Muscle of back (tissue), 11 donors: ENCODE results near the gene IL25. TPM values are rescaled to one million over a fixed set of nuclear protein-coding genes. Genes with fewer than 3 reads are reported as not detected.
"Not testable (repeated sequence)": the region's sequence is repeated elsewhere in the genome, so short reads cannot be mapped to it uniquely, and the experiment has no call there.

Source experiments
- DNase-seq, 3 donors: peaks; one replicate each; pipeline versions ENCODE4 v3.0.0 to v3.0.0-alpha.2; 2013
- polyA plus RNA-seq, 10 donors: library from polyadenylated mRNA; unstranded; fragments of 120-200 nt; gene quantifications; one replicate each; pipeline ENCODE4 v1.2.1, GENCODE V29; 2013; ENCODE audit not compliant: insufficient read length in 10 of 10

Gene IL25
- polyA plus RNA-seq, 10 donors, result not detected

DNA sequence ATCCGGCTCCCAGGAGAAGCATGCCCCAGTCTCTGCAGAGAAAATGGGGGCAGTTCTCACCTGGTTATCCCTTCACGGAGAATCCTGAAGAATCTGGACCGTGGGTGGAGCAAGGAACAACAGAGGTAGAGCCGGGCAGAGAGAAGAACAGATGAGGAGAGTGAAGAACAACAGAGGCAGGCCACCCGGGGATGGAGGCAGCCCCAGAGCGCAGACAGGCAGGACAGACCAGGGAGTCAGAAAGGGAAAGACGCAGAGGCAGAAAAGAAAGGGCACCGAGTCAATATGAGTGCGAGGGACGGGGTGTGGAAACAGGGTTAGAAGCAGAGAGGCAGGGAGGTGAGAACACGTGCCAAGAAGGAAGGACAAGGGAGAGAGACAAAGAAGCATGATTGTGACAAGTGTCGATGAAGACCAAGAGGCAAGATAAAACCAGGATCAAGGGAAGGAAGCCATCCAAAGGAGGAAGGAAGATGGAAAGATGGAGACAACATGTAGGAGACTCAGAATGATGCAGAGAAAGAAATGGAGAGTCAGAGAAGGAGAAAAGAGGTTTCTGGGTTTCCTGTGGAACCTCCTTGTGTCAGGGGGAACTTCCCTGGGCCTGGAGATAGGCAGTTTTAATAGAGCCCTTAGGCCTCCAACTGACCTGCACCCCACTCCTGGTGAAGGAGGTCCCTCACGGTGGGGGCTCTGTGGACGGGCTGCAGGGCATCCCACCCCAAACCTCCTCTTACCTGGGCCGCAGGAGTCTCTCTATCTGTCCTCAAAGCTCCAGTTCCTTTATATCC lies 35.1 kb downstream of the IL25 start, which contains the start of gene MYH6:
TSS of gene MYH6 (minus strand) at position 758 of the 791 bp plus-strand sequence. CDS start 1,050 bp downstream, outside the sequence.
- DNase-seq, result no peak

GRCh38 chr14:23408307-23408630 lies 35.7 kb downstream of the IL25 start:
- no peak for DNase-seq

DNA sequence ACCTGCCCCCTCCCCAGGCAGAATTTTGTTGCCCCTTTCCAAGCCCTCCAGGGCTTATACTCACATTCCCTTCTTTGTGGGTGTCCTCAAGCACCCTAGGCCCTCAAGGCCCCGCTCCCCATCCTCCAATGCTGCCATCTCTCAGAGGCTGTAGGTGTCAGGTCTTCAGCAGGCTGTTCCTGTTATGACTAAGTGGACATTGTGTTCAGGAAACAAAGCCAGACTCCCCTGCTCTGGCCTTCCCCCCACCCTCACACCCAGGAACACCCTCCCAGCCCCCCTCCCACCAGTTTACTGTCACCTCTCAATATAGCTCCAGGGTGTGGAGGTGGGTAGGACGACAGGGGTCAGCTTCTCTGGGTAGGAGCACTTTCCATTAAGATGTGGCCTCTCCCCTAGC lies 36.9 kb downstream of the IL25 start:
- DNase-seq, result no peak

DNA sequence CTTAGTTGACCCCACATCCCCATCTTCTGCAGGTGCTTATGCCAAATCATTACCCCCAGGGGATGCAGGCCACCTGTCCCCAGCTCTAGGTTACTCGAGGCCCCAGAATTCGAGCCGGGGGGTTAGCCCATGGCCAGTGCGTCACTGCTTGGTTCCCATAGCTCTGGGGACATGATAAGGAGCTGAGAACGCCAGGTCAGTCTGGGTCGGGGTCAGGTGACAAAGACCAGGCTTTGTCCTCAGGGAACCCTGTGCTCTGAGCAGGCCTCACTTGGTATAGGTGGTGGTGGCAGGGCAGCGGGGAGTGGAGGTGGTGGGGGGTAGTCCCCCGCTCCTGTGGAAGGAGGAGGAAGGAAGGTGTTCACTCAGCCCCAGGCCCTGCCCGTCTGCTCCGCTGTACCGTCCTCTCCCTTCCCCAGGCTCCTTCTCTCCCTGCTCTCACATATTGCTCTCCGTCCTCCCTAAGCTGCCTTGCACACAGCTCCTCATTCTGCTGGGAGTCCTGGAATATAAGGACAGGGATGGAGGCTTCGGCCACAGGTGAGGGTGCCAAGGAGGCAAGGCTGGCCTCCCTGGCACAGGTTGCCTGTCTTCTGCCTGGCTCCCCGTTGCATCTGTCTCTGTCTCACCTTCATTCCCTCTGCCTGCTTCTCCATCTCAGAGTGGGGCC lies 37.5 kb downstream of the IL25 start:
- DNase-seq, result no peak

DNA sequence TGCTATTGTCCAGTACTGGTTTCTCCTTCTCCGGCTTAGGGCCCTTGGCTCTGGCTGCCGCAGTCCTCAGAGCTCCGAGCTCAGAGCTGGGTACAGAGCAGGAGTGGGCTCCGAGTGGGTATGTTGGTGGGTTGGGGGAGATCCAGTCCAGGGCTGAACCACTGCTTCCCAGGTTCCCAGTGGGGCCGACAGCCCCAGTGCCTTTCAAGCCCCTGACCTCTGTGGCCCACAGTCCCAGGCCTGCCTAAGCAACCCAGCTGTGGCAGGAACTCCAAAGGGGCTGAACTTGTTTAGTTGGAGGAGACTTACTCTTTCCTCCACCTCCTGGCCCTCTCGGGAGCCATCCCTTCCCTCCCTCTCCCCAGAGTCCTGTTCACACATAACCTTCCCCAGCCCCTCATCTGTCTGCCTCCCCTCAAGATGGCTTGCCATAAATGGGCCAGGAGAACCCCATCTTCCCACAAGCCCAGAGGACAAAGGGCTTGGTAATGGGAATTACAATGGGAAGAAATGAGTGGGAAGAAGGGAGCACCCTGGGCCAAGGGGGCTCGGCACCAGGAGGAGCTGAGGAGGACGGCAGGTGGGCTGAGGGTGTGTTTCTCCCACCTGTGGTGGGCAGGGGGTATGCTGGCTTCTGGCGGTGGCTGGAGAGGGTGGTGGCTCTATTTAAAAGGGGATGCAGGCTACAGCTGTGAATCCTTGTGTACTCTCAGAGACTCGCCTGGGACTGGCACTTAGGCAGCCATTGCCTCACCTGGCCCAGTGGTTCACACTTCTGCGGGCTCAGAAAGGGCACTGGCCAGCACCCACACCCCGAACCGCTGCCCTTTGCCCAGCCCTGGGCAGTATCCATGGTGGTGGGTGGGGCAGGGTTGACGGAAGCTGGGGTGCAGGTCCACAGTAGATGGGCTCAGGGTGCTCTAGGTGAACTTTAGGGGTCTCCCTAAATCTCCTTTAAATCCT lies 39.2 kb downstream of the IL25 start:
- DNase-seq, result no peak

- DNase-seq, result no peak
Observed at GRCh38 chr14:23413681-23414080, 41.1 kb downstream of the IL25 start.

DNA sequence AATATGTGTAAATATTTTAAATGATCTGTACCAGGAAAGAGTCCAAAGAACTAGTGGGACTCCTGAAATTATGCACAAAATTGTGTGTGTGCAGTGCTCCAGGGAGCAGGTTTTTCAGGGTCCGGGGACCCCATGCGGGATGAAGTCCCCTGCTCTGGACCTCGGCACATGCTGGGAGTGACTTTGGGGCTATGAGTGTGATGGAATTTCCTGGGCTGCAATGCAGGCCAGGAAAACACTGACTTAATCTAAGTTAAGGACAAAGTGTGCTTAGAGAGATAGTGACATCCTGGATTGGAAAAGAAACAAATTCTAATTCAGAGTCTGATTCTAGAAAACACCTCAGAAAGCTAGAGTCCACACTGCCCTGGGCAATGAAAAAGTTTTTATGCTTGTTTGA lies 41.6 kb downstream of the IL25 start:
- no peak for DNase-seq

GRCh38 chr14:23414906-23415820 lies 42.6 kb downstream of the IL25 start:
- DNase-seq, result no peak

DNA sequence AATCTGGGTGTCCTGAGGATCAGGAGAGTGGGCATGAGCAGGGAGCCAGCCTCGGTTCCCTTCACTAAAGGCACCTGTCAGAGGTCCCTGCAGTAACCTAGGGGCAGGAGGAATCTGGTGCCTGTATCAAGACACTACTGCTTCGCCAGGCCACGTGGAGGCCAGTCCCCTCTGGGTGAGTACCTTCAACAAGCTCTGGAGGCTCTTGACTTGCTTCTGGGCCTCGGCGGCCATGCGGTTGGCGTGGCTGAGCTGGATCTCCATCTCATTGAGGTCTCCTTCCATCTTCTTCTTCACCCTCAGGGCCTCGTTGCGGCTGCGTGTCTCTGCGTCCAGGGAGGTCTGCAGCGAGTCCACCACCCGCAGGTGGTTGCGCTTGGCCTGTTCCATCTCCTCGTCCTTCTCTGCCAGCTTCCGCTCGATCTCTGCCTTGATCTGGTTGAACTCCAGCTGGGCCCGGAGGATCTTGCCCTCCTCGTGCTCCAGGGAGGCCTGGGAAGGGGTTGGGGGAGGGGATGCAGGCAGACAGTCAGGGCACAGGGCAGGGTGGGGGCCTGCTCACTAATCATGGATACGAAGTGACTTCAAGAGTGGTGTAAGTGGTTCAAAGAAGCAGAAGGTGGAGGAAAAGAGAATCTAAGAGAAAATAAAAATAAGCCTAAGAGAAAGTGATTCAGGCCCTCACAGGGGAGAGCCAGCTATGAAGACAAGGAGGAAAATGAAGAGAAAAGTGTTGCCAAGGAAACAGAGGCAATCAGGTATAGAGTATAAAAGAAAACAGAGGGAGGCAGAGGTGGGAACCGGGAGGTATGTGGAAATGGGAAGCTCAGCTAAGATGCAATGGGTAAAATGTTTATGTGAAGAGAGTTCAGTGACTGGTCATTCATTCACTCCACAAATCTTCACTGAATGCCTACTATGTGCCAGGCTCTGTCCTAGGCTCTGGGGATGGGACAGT lies 43.5 kb downstream of the IL25 start:
- DNase-seq, result no peak

DNA sequence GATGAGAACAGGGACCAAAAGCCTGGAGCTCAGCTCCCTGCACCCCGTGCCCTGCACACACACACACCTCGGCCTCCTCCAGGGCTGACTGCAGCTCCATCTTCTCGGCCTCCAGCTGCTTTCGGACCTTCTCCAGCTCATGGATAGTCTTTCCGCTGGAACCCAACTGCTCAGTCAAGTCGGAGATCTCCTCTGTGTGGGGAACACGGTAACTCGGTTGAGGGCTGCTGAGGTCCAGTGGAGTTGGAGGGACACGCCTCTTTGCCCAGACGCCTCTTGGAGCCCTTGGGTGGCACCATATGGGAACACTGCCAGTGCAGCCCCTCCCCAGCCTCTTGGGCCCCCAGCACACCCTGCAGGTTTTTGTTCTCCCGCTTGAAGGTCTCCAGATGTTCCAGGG lies 44.2 kb downstream of the IL25 start:
- DNase-seq, result no peak

GRCh38 chr14:23417269-23417668 lies 44.7 kb downstream of the IL25 start:
- not testable (repeated sequence) for DNase-seq

DNA sequence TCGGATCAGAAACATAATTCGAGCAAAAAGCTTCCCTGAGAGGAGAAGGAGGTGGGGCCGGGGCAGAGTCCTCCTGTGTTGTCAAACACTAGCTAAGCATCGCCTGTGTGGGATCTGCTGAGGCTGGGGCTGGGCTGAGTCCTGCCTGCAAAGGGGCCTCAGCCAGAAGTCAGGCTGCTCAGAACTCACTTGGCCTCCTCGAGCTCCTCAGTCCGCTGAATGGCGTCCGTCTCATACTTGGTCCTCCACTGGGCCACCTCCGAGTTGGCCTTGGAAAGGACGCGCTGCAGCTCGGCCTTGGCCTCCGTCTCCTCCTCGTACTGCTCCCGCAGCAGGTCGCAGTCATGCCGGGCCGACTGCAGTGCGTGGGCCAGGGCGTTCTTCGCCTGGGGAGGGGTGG lies 45.4 kb downstream of the IL25 start:
- DNase-seq, result no peak

- DNase-seq, result not testable (repeated sequence)
Observed at GRCh38 chr14:23419646-23420045, 47.0 kb downstream of the IL25 start.

GRCh38 chr14:23421594-23421993 lies 49.0 kb downstream of the IL25 start:
- DNase-seq, result no peak

GRCh38 chr14:23423657-23424056 lies 51.0 kb downstream of the IL25 start:
- DNase-seq, result no peak

- no peak for DNase-seq
Observed at GRCh38 chr14:23425169-23425568, 52.6 kb downstream of the IL25 start.

GRCh38 chr14:23425798-23426197 lies 53.2 kb downstream of the IL25 start:
- DNase-seq, result not testable (repeated sequence)
